ENCODE measurements around the gene MED1. TPM values are rescaled to one million over a fixed set of nuclear protein-coding genes. Genes with fewer than 3 reads are reported as not detected.

Gene MED1
- total and polyA plus RNA-seq, 9 of the 15 experiments (the other 6 are each of a cell fraction or from before 2014, with no cell fraction given): 14.0 to 59.8 (median 46.7) TPM

GRCh38 chr17:39402244-39402889 is 48.7 kb downstream of the MED1 start:
- Histone ChIP-seq H3K36me3 (ENCODE audit: control insufficient read depth, insufficient read depth, low read length) (peaks cover 27% of the 10 kb centered on the region; the same call in 2 of the 3 replicates), H3K27ac (ENCODE audit: extremely low read depth, low read depth, low read length) (peak overlapping the region; percentile 86), H4K20me1 (replicated peaks; ENCODE audit: control insufficient read depth, insufficient read depth, low read length) (peaks cover 11% of the 10 kb centered on the region; the same call in 1 of the 2 replicates), H3K9me3 (replicated peaks; ENCODE audit: control insufficient read depth, insufficient read depth, low read depth, low read length) (no peaks in the 10 kb centered on the region), H3K4me3 (peak overlapping the region; percentile 96), H2AFZ (ENCODE audit: low read depth, low read length) (peak overlapping the region; percentile 94), H3K9me1 (ENCODE audit: control insufficient read depth, insufficient read depth, low read length) (no peaks in the 10 kb centered on the region), H3K4me1 (replicated peaks in 1 of 2; ENCODE audit: control insufficient read depth in 2 of 2, insufficient read depth in 2 of 2, low read length in 2 of 2) (peaks cover 9 to 16% of the 10 kb centered on the region in 2 experiments; a peak in 3 of 5 replicates), H3K79me2 (ENCODE audit: control insufficient read depth, insufficient read depth, low read length) (peaks cover 38% of the 10 kb centered on the region), H3K27me3 (ENCODE audit: control insufficient read depth in 2 of 2, insufficient read depth in 2 of 2, low read length in 2 of 2) (no peaks in the 10 kb centered on the region), H3K4me2 (ENCODE audit: insufficient read depth, low read length) (peak overlapping the region; percentile 99; the same call in 1 of the 2 replicates), H3K9ac (ENCODE audit: insufficient read depth in 1 of 2, low read depth in 2 of 2, low read length in 2 of 2) (peak overlapping the region; percentile 83 to 97)
- WGBS (ENCODE audit: insufficient coverage, low coverage, missing lambda C conversion rate): under 1% methylated on average over 24 of the region's 53 CpGs
- ChIA-PET CTCF (ENCODE audit: low intra/inter-chr PET ratio) (no interaction called here), POLR2A (interaction anchor here (0.6 to 4.6 kb wide), 5 partner anchors 10 to 53 kb away, joined by 3 to 14 read pairs (median 7); no protein-coding TSS in a partner anchor)
- DNase-seq (ENCODE audit: extremely low read depth in 1 of 4, low spot score in 3 of 4): peak; percentile 95 to 98 (median 96)
- no TSS peak for BruUV-seq (replicated peaks)
- intact Hi-C loops (cut with micrococcal nuclease) (loop anchor here (5.0 kb wide), 2 partner anchors 45 to 130 kb away; no protein-coding TSS in a partner anchor), in situ Hi-C loops (cut with MboI) (no loop called here)
- peak; percentile 95 for FAIRE-seq
- peak; percentile 86 for ATAC-seq
- TF ChIP-seq SAP30 (IDR thresholded peaks at IDR 0.05; ENCODE audit: borderline replicate concordance, insufficient read depth, low read depth, low read length, poor library complexity, severe bottlenecking) (peak; percentile 95), SIN3A (IDR thresholded peaks at IDR 0.05; ENCODE audit: borderline replicate concordance in 2 of 2, control insufficient read depth in 1 of 2, low read depth in 2 of 2, low read length in 2 of 2) (peak; percentile 95 to 99), TBP (optimal IDR thresholded peaks at IDR 0.05; ENCODE audit: low read depth, low read length) (peak; percentile 36), CCNT2 (IDR thresholded peaks at IDR 0.05; ENCODE audit: borderline replicate concordance, extremely low read depth, insufficient read length, low read depth, low read length) (peak; percentile 56), RB1 (IDR thresholded peaks at IDR 0.05; ENCODE audit: low read depth) (peak; percentile 39; the same call in 1 of the 2 replicates), L3MBTL2 (IDR thresholded peaks at IDR 0.05) (peak; percentile 69), HMGN3 (IDR thresholded peaks at IDR 0.05; ENCODE audit: borderline replicate concordance, extremely low read depth, insufficient read length, low read depth, low read length) (peak; percentile 68), MAX (CRISPR knock-in tag; IDR thresholded peaks at IDR 0.05) (peak; percentile 76), ZNF764 (CRISPR knock-in tag; IDR thresholded peaks at IDR 0.05; ENCODE audit: low read depth) (no peak), NKRF (IDR thresholded peaks at IDR 0.05; ENCODE audit: borderline replicate concordance) (peak; percentile 80), HNRNPUL1 (IDR thresholded peaks at IDR 0.05; ENCODE audit: low read length) (no peak), NEUROD1 (IDR thresholded peaks at IDR 0.05; ENCODE audit: borderline replicate concordance, low read depth, low read length, partially characterized antibody) (peak; percentile 55), ZBTB1 (CRISPR knock-in tag; IDR thresholded peaks at IDR 0.05; ENCODE audit: borderline replicate concordance, low read depth) (no peak), EGR1 (conservative IDR thresholded peaks at IDR 0.05) (peak; percentile 96), CBX3 (IDR thresholded peaks at IDR 0.05; ENCODE audit: borderline replicate concordance in 1 of 2, low read length in 2 of 2) (peak in 1 of 2 experiments; percentile 43; a peak in 1 of 3 replicates), ZNF395 (CRISPR knock-in tag; IDR thresholded peaks at IDR 0.05) (no peak), KLF13 (tag; IDR thresholded peaks at IDR 0.05; ENCODE audit: borderline replicate concordance, low read depth) (peak; percentile 97)

Measured in K562 (cell line).